ENCODE results near the gene CCSER1. TPM values are rescaled to one million over a fixed set of nuclear protein-coding genes. Genes with fewer than 3 reads are reported as not detected.

The CCSER1 gene
- total RNA-seq, 1 donor from 2014 or later: 1.4 TPM

- no peak for DNase-seq (ENCODE audit: low read depth)
- Histone ChIP-seq H3K27me3 (ENCODE audit: control insufficient read depth, insufficient read depth, low read length) (no peaks in the 10 kb centered on the region), H3K36me3 (ENCODE audit: control insufficient read depth, insufficient read depth, low read length) (no peaks in the 10 kb centered on the region), H3K4me3 (ENCODE audit: low read depth, low read length) (no peak overlapping the region)
- TF ChIP-seq, protein P1, sequence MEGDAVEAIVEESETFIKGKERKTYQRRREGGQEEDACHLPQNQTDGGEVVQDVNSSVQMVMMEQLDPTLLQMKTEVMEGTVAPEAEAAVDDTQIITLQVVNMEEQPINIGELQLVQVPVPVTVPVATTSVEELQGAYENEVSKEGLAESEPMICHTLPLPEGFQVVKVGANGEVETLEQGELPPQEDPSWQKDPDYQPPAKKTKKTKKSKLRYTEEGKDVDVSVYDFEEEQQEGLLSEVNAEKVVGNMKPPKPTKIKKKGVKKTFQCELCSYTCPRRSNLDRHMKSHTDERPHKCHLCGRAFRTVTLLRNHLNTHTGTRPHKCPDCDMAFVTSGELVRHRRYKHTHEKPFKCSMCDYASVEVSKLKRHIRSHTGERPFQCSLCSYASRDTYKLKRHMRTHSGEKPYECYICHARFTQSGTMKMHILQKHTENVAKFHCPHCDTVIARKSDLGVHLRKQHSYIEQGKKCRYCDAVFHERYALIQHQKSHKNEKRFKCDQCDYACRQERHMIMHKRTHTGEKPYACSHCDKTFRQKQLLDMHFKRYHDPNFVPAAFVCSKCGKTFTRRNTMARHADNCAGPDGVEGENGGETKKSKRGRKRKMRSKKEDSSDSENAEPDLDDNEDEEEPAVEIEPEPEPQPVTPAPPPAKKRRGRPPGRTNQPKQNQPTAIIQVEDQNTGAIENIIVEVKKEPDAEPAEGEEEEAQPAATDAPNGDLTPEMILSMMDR (IDR thresholded peaks at IDR 0.05; ENCODE audit: insufficient read depth, low read length, poor library complexity, severe bottlenecking): no peak
These were observed 625.9 kb downstream of the CCSER1 start for GRCh38 chr4:90753068-90753467.

DNA sequence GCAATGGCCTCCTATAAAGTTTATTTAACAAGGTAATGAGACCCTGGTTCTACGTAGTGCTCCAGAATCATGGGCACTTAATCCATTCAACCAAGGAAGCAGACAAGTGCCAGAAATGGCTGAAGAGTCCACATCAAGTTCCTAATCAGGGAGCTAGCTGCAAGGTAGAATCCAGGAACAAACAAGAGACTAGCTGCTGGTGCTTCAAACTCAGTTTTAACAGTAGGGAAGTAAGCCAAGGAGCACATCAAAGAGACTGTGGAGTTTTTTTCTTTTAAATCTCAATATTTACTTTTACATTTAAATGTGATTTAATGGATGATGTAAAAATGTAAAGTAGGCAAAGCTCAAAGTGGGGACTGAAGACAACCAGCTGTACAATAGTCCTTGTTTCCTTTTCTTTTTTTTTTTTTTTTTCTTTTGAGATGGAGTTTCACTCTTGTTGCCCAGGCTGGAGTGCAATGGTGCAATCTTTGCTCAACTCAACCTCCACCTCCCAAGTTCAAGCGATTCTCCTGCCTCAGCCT is 630.4 kb downstream of the CCSER1 start:
- DNase-seq (ENCODE audit: low read depth): no peak
- no peak overlapping the region for H3K4me3 ChIP-seq (ENCODE audit: low read depth, low read length)
- H3K27me3 ChIP-seq (ENCODE audit: control insufficient read depth, insufficient read depth, low read length): no peaks in the 10 kb centered on the region
- TF ChIP-seq, protein P1 (IDR thresholded peaks at IDR 0.05; ENCODE audit: insufficient read depth, low read length, poor library complexity, severe bottlenecking): no peak
- no peaks in the 10 kb centered on the region for H3K36me3 ChIP-seq (ENCODE audit: control insufficient read depth, insufficient read depth, low read length)

DNA sequence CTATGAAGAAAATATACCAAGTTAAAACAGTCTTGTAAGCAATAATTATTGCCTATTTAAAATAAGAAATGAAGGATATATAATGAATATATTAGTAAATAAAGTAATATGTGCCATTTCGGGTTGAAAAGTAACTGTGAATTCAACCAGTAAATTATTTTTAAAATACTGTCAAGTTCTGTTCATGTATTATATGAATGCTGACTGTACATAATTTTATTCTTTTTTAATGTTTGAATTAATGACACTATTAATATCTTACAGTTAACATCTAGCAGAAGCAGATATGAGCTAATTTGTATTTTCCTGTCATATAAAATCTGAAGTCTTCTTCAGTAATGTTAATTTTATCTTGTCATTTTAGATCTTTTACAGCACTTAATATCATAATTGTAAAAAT is 632.9 kb downstream of the CCSER1 start:
- no peaks in the 10 kb centered on the region for H3K36me3 ChIP-seq (ENCODE audit: control insufficient read depth, insufficient read depth, low read length)
- no peak for DNase-seq (ENCODE audit: low read depth)
- no peaks in the 10 kb centered on the region for H3K27me3 ChIP-seq (ENCODE audit: control insufficient read depth, insufficient read depth, low read length)
- no peak overlapping the region for H3K4me3 ChIP-seq (ENCODE audit: low read depth, low read length)
- TF ChIP-seq, protein P1 (IDR thresholded peaks at IDR 0.05; ENCODE audit: insufficient read depth, low read length, poor library complexity, severe bottlenecking): no peak

GRCh38 chr4:90766837-90767236 is 639.6 kb downstream of the CCSER1 start:
- H3K4me3 ChIP-seq (ENCODE audit: low read depth, low read length): no peak overlapping the region
- H3K27me3 ChIP-seq (ENCODE audit: control insufficient read depth, insufficient read depth, low read length): no peaks in the 10 kb centered on the region
- DNase-seq (ENCODE audit: low read depth): no peak
- TF ChIP-seq, protein P1 (IDR thresholded peaks at IDR 0.05; ENCODE audit: insufficient read depth, low read length, poor library complexity, severe bottlenecking): no peak
- H3K36me3 ChIP-seq (ENCODE audit: control insufficient read depth, insufficient read depth, low read length): no peaks in the 10 kb centered on the region

DNA sequence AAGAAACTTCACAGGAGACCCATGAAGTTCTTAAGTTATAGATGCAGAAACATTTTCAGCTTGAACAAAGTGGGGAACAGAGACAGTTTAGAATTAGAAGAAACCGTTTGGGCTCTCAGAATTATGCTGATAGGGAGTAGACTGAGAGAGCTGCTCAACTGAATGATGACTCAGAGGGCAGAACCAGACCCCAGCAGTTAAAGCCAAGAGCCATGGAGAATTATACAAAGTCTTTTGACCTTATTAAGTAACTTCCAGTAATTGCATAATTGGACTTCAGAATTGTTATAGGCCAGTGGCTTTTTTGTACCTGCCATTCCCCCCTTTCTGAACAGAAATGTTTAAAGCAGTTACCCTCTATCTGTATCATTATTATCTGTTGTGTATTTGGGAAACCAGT is 642.1 kb downstream of the CCSER1 start:
- DNase-seq (ENCODE audit: low read depth): peak; percentile 19
- H3K4me3 ChIP-seq (ENCODE audit: low read depth, low read length): no peak overlapping the region

GRCh38 chr4:90780193-90780592 is 653.0 kb downstream of the CCSER1 start:
- TF ChIP-seq, protein P1 (IDR thresholded peaks at IDR 0.05; ENCODE audit: insufficient read depth, low read length, poor library complexity, severe bottlenecking): no peak
- H3K27me3 ChIP-seq (ENCODE audit: control insufficient read depth, insufficient read depth, low read length): no peaks in the 10 kb centered on the region
- DNase-seq (ENCODE audit: low read depth): no peak
- no peak overlapping the region for H3K4me3 ChIP-seq (ENCODE audit: low read depth, low read length)
- no peaks in the 10 kb centered on the region for H3K36me3 ChIP-seq (ENCODE audit: control insufficient read depth, insufficient read depth, low read length)

More for the DNA sequence above, 642.1 kb downstream of the CCSER1 start:
- TF ChIP-seq, protein P1 (IDR thresholded peaks at IDR 0.05; ENCODE audit: insufficient read depth, low read length, poor library complexity, severe bottlenecking): no peak
- Histone ChIP-seq H3K27me3 (ENCODE audit: control insufficient read depth, insufficient read depth, low read length) (no peaks in the 10 kb centered on the region), H3K36me3 (ENCODE audit: control insufficient read depth, insufficient read depth, low read length) (no peaks in the 10 kb centered on the region)

Measured in kidney epithelial cell (primary cell).